ENCODE data around the gene RPL6.
"Not testable (repeated sequence)": the region's sequence is repeated elsewhere in the genome, so short reads cannot be mapped to it uniquely, and the experiment has no call there.

RPL6 gene

DNA sequence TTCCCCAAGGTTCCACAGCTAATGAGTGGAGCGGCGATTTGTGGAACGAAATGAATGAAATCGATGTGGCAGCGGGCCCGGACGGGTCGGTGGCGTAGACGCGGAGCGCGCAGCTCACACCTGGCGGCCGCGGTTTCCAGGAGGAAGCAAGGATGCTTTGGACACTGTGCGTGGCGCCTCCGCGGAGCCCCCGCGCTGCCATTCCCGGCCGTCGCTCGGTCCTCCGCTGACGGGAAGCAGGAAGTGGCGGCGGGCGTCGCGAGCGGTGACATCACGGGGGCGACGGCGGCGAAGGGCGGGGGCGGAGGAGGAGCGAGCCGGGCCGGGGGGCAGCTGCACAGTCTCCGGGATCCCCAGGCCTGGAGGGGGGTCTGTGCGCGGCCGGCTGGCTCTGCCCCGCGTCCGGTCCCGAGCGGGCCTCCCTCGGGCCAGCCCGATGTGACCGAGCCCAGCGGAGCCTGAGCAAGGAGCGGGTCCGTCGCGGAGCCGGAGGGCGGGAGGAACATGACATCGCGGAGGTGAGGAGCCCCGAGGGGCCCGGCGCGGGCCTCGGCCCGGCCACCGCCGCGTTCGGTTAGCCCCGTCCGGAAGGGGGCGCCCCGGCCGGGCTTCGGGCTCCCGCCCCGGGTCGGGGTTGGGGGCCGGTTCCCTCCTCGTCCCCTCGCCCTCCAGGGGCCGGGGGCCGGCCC lies 9.3 kb upstream of the RPL6 start, which contains the start of gene PTPN11:
TSS of gene PTPN11 (plus strand) at position 340 of the 689 bp plus-strand sequence. CDS start at position 505, 165 bp downstream.
- peak; percentile 85 to 92 (median 91) for DNase-seq

- no peak for DNase-seq
Measured at GRCh38 chr12:112418273-112418607, 8.8 kb upstream of the RPL6 start.

GRCh38 chr12:112415457-112415856 lies 6.1 kb upstream of the RPL6 start:
- DNase-seq = not testable (repeated sequence)

GRCh38 chr12:112413855-112414625 lies 4.6 kb upstream of the RPL6 start:
- no peak for DNase-seq

DNA sequence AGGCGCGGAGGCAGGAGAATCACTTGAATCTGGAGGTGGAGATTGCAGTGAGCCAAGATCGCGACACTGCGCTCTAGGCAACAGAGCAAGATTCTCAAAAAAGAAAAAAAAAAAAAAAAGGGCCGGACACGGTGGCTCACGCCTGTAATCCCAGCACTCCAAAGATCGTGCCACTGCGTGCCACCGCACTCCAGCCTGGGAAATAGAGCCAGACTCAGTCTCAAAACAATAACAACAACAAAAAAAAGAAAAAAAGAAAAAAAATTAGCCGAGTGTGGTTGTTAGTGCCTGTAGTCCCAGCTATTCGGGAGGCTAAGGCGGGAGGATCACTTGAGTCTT lies 470 bp upstream of the RPL6 start:
- DNase-seq = no peak

GRCh38 chr12:112408621-112409020 lies 784 bp downstream of the RPL6 start:
- no peak for DNase-seq

GRCh38 chr12:112407683-112408082 lies 1.7 kb downstream of the RPL6 start:
- not testable (repeated sequence) for DNase-seq

DNA sequence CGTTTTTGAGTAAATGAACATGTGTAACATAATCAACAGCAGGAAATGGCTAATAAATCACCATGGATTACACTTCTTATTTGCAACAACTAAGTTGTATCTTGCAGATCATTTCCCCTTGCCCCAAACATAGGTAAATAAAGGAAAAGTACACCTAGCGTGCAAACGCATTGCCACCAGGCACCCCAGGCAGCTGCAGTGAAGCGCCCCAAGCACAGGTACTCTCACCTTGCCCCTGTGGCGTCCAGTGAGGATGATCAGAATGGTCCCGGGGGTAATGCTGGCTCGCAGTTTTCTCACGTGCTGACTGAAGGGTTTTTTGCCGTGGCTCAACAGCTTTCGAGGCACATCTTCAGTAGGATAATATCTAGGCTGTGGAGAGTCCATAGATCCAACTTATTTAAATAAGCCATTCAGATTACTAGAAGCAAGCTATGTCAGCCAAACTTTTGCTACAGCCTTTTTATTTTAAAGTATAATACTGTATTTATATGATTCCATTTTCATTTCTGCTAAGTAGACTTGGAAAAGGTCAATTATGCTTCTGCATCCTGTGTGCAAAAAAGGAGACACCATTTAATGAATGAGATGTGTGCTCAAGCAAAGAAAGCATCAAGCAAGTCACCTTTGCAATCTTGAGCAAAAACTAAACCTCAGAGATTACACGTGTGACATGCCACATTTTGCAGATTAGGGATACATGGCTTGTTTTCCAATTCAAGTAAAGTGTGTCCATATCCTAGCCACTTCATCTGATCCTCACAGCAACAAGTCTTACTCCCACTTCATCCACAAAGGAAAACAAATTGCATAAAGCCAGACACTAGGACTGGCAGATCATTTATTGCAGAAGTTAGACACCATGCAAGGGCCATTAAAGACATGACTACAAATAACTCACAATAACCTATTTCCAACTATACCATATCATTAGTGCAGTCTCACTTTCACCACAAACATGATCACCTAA lies 2.6 kb downstream of the RPL6 start:
- no peak for DNase-seq

DNA sequence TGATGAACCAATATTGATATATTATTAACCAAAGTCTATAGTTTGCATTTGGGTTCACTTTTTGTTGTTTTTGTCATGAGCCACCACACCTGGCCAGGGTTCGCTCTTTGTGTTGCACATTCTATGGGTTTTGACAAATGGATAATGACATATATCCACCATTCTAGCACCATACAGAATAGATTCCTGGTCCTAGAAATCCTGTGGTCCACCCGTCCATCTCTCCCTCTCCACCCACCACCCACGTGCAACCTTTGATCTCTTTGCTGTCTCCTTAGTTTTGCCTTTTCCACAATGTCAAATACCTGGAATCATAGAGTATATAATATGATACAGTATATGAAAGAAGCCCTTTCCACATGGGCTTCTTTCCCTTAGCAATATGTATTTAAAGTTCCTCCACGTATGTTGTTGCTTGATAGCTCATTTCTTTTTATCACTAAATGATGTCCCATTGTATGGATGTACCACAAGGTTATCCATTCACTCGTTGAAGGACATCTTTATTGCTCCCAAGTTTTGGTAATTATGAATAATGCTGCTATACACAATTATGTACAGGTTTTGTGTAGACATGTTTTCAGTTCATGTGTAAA lies 7.4 kb downstream of the RPL6 start:
- peak in 1 of 3 experiments; percentile 12 for DNase-seq

- no peak for DNase-seq
Measured at GRCh38 chr12:112401054-112401453, 8.4 kb downstream of the RPL6 start.

- DNase-seq = no peak
Measured at GRCh38 chr12:112393328-112393727, 16.1 kb downstream of the RPL6 start.

- DNase-seq = not testable (repeated sequence)
Measured at GRCh38 chr12:112389922-112390654, 19.3 kb downstream of the RPL6 start.

DNA sequence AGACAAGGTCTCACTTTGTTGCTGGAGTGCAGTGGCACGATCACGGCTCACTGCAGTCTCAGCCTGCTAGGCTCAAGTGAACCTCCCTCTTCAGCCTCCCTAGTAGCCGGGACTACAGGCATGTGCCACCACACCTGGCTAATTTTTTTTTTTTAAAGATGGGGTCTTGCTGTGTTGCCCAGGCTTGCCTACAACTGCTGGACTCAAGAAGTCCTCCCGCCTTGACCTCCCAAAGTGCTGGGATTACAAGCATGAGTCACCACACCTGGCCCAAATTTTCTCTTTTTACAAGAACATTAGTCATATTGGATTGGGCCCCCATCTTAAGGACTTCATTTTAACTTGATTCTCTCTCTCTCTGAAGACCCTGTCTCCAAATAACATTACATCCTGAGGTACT lies 20.2 kb downstream of the RPL6 start:
- DNase-seq = no peak

DNA sequence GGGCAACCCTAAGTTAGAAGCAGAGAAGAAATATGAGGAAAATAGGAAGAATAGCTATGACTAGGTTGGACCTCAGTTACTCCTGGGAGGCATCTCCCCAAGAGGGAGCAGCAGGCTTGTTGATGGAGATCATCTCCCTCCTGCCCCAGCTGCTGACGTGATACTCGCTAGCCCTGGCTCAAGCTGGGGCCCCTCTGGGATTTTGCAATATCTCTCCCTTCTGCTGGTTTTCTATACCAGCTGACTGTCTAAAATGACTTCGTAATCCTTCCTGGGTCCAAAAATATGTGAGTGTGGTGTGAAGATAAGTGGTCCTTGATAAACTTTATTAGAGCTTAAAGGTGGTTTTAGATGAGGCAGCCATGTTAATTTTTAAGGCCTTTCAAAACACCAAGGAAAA lies 22.7 kb downstream of the RPL6 start:
- no peak for DNase-seq

DNA sequence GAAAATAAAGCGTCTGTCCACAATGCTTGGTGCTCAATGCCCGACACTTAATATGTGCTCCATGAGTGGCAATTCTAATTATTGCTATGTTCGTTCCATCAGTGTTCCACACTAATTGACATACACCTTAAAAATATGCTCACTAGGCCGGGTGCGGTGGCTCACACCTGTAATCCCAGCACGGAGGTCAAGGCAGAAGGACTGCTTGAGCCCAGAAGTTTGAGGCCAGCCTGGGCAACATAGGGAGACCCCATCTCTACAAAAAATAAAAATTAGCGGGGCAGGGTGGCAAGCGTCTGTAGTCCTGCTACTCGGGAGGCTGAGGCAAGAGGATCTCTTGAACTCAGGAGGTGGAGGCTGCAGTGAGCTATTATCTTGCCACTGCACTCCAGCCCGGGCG lies 26.5 kb downstream of the RPL6 start:
- DNase-seq = no peak

DNA sequence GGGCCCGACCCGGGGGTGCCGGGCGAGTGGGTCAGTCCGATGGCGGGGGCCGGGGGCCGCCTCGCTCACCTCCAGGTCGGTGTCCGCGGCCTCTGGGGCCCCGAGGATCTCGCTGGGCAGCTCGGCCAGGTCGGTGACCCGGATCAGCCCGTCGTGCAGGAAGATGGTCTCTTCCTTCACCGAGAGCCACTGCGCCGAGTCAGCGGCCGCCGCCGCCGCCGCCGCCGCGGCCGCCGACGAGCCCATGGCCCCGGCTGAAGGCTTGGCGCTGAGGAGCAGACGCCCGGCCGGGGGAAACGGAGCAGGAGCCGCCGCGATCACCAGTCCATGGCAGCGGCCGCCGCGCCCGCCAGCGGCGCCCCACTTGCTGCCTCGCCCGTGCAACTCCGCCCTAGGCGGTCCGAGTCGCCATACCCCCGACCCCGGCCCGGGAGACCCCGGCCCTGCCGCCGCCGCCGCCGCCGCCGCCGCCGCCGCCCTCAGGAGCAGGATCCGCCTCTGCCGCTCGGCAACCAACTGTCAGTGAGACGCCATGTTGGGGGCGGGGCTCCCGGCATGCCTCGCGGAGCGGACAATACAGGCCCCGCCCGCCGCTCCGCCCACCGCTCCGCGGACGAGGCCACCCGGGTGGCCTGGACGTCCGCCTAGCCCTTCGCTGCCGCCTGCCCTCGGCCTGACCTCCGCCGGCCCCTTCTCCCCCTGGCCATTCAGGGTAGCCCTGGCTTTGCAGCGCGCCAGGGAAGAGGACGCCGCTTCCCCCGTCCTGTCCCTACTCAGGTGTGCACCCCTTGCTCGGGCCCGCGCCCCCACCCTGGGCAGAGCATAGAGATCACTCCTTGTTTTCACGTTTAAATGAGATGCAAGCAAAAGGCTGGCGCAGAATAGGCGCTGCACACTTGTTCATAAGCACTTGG lies 27.3 kb downstream of the RPL6 start, which contains the start of gene HECTD4:
TSS of gene HECTD4 (minus strand) at position 549 of the 914 bp plus-strand sequence. CDS start at position 246, 303 bp downstream.
- DNase-seq = peak; percentile 95 to 97 (median 97)

DNA sequence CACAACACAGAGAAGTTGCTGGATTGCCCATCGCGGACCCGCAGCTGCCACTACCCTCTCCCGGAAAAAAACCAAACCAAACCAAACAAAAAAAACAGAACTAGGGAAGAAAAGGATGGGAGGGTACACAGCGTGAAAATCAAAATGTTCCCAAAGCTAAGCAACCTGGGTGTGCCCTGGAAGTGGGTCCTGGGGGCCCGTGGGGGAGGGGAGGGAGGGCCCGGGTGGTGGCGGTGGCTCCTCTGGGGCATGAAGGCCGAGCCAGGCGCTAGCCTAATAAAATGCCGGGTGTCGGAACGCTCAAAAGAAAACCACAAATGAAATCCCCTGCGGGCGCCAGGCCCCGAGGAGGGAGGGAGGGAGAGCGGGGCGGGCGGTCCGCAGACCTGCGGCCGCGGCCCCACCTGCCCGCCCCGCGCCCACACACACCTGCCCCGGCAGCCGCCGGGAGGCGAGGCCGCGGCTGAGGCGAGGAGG lies 28.0 kb downstream of the RPL6 start:
- DNase-seq = peak in 2 of 3 experiments; percentile 69 to 81

- DNase-seq = peak in 2 of 3 experiments; percentile 75 to 80
Measured at GRCh38 chr12:112380663-112381405, 28.6 kb downstream of the RPL6 start.

DNA sequence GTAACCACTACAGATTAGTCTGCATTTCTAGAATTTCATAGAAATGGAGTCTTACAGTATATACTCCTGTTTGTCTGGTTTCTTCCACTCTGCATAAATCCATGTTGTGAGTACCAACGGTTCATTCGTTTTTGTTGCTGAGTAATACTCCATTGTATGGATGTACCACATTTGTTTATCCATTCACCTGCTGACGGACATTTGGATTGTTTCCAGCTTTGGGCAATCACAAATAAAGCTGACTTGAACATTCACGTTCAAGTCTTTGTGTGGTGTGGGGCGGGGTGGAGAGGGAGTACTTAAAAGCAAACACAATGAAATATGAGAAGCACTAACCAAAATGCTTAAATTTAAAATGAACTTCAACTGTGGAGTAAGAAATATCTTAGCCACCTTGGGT lies 34.3 kb downstream of the RPL6 start:
- peak in 1 of 3 experiments; percentile 27 for DNase-seq
